ENCODE data around the gene SLAIN1.

SLAIN1 gene

DNA sequence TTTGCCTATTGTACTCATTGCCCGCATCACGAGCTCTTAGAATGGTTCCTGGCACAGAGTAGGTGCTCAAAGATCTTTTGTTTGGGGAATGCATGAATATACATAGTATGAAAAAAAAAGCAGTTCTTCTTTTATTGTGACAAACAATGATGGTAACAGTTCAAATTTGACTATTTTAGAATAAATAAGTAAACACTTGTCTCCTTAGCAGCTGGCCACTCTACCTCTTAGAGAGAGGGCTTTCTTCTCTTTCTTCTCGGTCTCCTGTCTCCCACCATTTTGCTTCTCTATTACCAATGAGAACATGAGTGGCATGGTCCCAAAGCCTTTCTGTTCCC is 639 bp upstream of the SLAIN1 start:
- Mint-ChIP-seq H3K9me3 (no peaks in the 10 kb centered on the region), H3K4me1 (ENCODE audit: low read depth) (peaks cover 39% of the 10 kb centered on the region), H3K27me3 (no peaks in the 10 kb centered on the region), H3K36me3 (ENCODE audit: low read depth) (peaks cover 5% of the 10 kb centered on the region), H3K27ac (peak overlapping the region; percentile 71), H3K4me3 (peak overlapping the region; percentile 81)
- DNase-seq, result no peak

DNA sequence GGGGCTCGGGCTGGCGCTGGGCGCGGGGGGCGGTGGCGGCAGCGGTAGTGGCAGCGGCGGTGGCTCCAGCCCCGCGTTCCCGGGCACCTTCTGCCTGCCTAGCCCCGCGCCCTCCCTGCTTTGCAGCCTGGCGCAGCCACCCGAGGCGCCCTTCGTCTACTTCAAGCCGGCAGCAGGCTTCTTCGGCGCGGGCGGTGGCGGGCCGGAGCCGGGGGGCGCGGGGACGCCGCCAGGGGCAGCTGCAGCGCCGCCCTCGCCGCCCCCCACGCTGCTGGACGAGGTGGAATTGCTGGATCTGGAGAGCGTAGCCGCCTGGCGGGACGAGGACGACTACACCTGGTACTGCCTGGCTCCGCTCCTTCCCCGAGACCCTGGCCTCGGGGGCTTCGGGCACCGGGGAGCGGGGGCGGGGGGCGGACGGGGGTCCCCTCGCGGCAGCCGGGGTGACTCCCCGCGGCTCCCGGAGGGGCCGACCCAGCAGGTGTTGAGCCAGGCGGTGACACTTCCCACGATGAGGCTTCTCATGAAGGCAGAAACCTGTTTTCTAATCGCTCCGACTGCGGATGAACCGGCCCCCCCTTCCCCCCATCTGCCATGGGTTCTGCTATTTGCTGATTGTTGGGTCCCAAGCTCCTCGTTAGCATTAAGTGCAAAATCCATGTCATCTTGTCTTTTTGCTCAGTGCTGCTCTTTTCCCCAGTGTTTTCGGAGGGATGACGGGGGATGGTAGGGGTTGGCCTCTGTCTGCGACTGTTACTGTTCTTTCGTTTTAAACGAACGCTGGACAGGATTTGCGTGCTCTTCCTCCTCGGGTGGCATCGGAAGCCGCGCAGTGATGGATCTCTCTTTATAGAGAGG is 943 bp downstream of the SLAIN1 start:
- H3K27me3 Mint-ChIP-seq, result no peaks in the 10 kb centered on the region
- peak; percentile 63 for DNase-seq
- H3K4me1 Mint-ChIP-seq (ENCODE audit: low read depth), result peaks cover 53% of the 10 kb centered on the region

DNA sequence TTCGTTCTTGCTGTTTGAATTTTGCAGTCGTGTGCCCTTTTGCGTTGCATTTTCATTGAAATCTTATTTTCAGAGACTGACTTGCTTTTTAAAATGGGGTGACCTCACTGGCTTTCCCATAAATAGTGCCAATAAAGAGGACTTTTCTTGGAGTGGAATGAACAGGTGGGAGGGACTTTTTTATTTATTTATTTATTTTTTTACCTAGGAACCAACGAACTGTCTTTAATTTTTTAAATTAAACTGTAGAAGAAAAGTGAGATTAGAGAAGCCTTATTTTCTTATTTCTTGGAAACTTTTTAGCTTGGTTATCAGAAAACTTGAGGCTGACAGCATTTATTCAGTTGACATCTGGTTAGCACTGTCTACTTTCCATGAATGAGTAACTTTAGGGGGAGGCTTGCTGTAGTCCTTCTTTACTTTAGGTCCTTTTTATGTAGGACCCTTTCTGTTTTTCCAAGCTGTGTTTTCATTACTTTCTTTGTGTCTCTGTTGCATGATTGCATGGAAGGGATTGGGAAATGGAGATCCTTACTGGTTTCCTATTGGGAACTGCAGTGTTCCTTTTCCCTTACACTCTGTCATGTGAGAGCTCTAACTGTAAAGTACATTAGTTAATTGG is 1.7 kb downstream of the SLAIN1 start:
- peak overlapping the region; percentile 94 for H3K4me3 Mint-ChIP-seq
- no peaks in the 10 kb centered on the region for H3K9me3 Mint-ChIP-seq
- peaks cover 7% of the 10 kb centered on the region for H3K36me3 Mint-ChIP-seq (ENCODE audit: low read depth)
- peaks cover 55% of the 10 kb centered on the region for H3K4me1 Mint-ChIP-seq (ENCODE audit: low read depth)
- no peaks in the 10 kb centered on the region for H3K27me3 Mint-ChIP-seq
- H3K27ac Mint-ChIP-seq, result peak overlapping the region; percentile 93
- no peak for DNase-seq

More for the DNA sequence above, 943 bp downstream of the SLAIN1 start:
- peak overlapping the region; percentile 94 for H3K4me3 Mint-ChIP-seq
- peak overlapping the region; percentile 93 for H3K27ac Mint-ChIP-seq
- H3K36me3 Mint-ChIP-seq (ENCODE audit: low read depth), result peaks cover 7% of the 10 kb centered on the region
- no peaks in the 10 kb centered on the region for H3K9me3 Mint-ChIP-seq

DNA sequence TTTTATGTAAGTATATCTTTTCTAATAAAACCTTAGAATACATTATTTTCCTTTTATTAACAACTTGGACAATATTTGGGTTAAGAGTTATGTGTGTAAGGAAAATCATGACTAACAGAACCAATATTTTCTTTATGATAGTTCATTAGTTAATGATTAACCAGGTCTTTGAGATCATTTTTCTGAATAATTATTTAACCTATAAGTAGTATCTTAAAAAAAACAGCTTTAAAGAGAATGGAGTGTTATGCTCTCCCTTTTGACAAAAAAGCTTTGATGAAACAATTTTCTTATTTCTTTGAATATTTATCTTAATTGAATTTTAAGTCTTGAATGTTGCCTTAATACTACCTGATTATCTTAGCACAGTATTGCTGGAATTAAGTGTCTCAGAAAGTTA is 3.8 kb downstream of the SLAIN1 start:
- Mint-ChIP-seq H3K36me3 (ENCODE audit: low read depth) (peaks cover 12% of the 10 kb centered on the region), H3K4me3 (no peak overlapping the region), H3K27ac (no peak overlapping the region), H3K4me1 (ENCODE audit: low read depth) (peaks cover 54% of the 10 kb centered on the region), H3K27me3 (no peaks in the 10 kb centered on the region), H3K9me3 (no peaks in the 10 kb centered on the region)
- no peak for DNase-seq

DNA sequence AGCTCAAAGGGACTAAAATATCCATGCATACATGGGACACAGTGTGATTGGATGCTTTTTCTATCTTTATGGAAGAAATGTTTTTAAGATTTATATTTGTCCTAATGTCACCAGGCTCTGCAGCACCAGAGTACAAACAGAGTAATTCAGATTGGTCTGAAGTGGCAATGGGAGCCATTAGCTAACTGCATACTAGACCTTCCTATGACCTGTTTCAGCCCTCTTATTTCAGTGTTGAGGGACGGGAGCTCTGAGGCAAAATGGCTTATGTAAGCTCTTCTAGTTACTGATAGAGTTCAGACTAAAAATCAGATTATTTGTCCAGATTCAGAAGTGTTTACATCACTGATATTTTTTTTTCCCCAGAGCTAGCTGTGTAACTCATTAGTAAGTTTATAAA is 4.9 kb downstream of the SLAIN1 start:
- Mint-ChIP-seq H3K9me3 (no peaks in the 10 kb centered on the region), H3K27ac (no peak overlapping the region), H3K36me3 (ENCODE audit: low read depth) (peaks cover 22% of the 10 kb centered on the region), H3K4me1 (ENCODE audit: low read depth) (peaks cover 48% of the 10 kb centered on the region), H3K4me3 (no peak overlapping the region), H3K27me3 (no peaks in the 10 kb centered on the region)
- DNase-seq, result no peak

DNA sequence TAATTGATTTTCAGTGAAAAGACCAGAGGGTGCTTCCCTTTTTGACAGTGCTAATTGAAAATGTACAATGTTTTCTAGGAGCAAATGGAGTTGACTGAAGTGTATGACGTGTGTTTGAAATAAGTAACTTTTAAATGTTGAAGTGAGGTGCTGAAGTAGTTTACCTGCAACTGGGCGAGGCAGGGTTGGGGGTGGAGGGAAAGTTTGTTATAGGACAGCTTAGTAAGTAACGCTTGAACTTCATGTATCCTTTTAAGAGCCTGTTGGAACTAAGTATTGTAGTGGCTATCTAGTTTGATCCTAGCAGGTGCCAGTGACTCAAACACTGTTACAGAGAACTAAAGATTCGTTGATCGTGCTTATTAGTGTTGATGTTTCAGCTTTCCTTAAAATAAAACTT is 5.9 kb downstream of the SLAIN1 start:
- Mint-ChIP-seq H3K4me3 (no peak overlapping the region), H3K9me3 (no peaks in the 10 kb centered on the region), H3K36me3 (ENCODE audit: low read depth) (peaks cover 32% of the 10 kb centered on the region), H3K27ac (no peak overlapping the region), H3K4me1 (ENCODE audit: low read depth) (peaks cover 48% of the 10 kb centered on the region), H3K27me3 (no peaks in the 10 kb centered on the region)
- DNase-seq, result no peak

DNA sequence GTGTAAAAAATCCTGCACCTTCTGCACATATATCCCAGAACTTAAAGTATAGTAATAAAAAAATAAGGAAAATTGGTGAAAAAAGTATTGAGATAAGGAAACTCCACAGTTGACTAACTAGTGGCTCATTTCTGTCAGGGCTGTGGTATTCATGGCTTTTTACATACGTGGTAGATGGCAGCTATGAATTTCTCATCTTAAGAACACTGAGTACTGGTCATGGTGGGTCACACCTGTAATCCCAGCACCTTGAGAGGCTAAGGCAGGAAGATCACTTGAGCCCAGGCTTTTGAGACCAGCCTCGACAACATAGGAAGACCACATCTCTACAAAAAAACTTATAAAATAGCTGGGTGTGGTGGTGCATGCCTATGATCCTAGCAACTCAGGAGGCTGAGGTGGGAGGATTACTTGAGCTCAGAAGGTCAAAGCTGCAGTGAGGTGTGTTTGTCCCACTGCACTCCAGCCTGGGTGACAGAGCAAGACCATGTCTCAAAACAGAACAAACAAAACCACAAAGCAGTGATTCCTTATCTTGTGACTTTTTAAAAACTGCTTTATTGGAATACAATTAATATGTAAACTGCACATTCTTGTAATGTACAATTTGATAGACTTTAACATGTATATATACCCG is 16.8 kb downstream of the SLAIN1 start:
- H3K27me3 Mint-ChIP-seq, result no peaks in the 10 kb centered on the region
- no peak for DNase-seq
- no peak overlapping the region for H3K4me3 Mint-ChIP-seq
- peak overlapping the region; percentile 37 for H3K27ac Mint-ChIP-seq
- peaks cover 12% of the 10 kb centered on the region for H3K36me3 Mint-ChIP-seq (ENCODE audit: low read depth)
- peaks cover 54% of the 10 kb centered on the region for H3K4me1 Mint-ChIP-seq (ENCODE audit: low read depth)
- H3K9me3 Mint-ChIP-seq, result peaks cover 22% of the 10 kb centered on the region

DNA sequence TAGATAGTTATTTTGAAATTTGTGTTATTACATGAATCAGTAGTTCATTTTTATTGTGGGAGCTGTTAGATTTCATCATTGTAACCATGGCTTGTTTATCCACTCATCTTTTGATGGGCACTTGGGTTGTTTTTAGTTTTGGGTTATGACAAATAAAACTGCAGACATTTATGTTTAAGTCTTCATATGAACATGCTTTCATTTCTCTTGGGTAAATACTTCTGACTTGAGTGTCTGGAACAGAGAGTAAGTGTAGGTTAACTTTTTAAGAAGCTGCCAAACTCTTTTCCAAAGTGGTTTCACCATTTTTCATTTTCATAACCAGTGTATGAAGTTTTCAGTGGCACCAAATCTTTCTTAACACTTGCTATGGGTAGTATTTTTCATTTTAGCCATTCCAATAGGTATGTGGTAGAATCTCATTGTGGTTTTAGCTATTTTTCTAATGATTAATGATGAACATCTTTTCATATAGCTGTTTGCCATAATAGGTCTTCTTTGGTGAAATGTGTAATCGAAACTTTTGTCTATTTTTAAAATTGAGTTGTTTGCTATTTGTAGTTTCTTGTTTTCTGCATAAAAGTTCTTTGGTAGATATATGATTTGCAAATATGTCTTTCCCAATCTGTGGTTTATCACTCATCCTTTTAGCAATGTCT is 17.9 kb downstream of the SLAIN1 start:
- Mint-ChIP-seq H3K4me1 (ENCODE audit: low read depth) (peaks cover 57% of the 10 kb centered on the region), H3K36me3 (ENCODE audit: low read depth) (peaks cover 19% of the 10 kb centered on the region), H3K27me3 (no peaks in the 10 kb centered on the region), H3K27ac (peak overlapping the region; percentile 15), H3K4me3 (no peak overlapping the region), H3K9me3 (peaks cover 21% of the 10 kb centered on the region)
- DNase-seq, result no peak

DNA sequence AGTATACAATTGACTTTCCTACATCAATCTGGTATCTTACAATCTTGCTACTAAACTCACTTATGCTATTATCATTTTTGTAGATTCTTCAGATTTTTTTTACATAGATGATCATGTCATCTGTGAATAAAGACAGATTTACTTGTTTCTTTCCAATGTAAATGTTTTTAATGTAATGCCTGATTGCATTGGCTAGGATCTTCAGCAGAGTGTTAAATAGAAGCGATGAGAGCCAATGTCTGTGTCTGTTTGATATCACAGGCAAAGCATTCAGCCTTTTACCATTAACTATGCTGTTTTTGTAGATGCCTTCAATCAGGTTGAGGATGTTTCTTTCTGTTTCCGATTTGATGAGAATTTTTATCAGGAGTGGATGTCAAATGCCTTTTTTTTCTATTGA is 19.2 kb downstream of the SLAIN1 start:
- H3K27me3 Mint-ChIP-seq, result no peaks in the 10 kb centered on the region
- no peak overlapping the region for H3K27ac Mint-ChIP-seq
- no peak overlapping the region for H3K4me3 Mint-ChIP-seq
- H3K36me3 Mint-ChIP-seq (ENCODE audit: low read depth), result peaks cover 29% of the 10 kb centered on the region
- peaks cover 64% of the 10 kb centered on the region for H3K4me1 Mint-ChIP-seq (ENCODE audit: low read depth)
- peaks cover 13% of the 10 kb centered on the region for H3K9me3 Mint-ChIP-seq
- DNase-seq, result no peak

DNA sequence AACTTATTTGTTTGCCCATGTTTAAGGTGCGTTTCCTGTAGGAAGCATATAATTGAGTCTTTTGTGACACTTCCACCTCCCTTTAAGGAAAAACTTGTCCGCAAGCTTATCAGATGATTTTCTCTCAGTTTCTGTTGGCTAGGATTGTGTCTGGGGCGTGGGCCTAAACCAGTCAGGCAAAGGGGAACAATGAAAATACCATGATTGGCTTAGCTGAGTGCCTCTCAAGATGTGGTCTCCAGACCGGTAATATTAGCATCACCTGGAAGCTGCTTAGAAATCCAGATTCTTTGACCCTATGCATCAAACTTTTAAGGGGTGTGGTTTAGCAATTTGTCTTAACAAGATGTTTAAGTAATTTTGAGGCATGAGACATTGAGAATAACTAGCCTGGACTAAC is 20.0 kb downstream of the SLAIN1 start:
- Mint-ChIP-seq H3K4me1 (ENCODE audit: low read depth) (peaks cover 62% of the 10 kb centered on the region), H3K4me3 (no peak overlapping the region), H3K27ac (no peak overlapping the region), H3K27me3 (no peaks in the 10 kb centered on the region), H3K9me3 (peaks cover 7% of the 10 kb centered on the region), H3K36me3 (ENCODE audit: low read depth) (peaks cover 36% of the 10 kb centered on the region)
- DNase-seq, result no peak

DNA sequence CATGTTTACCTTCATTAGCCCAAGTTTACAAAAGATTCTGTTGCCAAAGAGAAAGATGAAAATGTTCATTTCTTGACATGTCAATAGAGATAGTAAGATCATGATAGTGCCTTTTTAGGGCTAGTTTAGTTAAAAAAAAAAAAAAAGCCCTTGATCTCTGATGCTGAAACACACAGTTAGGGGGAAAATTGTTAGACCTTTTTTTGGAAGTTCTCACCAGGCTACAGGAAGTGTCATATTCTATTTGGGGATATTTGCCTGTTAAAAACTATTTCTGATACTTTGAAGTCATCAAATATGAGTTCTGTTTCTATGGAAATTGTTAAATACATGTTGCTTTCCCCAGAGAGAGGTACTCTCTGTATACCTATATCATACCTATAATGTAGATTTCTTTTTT is 21.6 kb downstream of the SLAIN1 start:
- H3K4me3 Mint-ChIP-seq, result no peak overlapping the region
- H3K4me1 Mint-ChIP-seq (ENCODE audit: low read depth), result peaks cover 55% of the 10 kb centered on the region
- H3K27ac Mint-ChIP-seq, result no peak overlapping the region
- H3K9me3 Mint-ChIP-seq, result no peaks in the 10 kb centered on the region
- H3K27me3 Mint-ChIP-seq, result no peaks in the 10 kb centered on the region
- peaks cover 50% of the 10 kb centered on the region for H3K36me3 Mint-ChIP-seq (ENCODE audit: low read depth)
- no peak for DNase-seq

DNA sequence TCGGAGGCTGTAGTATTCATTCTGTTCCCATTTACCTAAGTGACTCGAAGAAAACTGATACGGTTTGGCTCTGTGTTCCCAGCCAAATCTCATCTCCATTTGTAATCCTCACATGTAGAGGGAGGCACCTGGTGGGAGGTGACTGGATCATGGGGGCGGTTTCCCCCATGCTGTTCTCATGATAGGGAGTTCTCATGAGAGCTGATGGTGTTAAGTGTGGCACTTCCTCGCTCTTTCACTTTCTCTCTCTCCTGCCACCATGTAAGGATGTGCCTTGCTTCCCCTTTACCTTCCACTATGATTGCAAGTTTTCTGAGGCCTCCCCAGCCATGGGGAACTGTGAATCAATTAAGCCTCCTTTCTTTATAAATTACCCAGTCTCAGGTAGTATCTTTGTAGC is 23.5 kb downstream of the SLAIN1 start:
- Mint-ChIP-seq H3K36me3 (ENCODE audit: low read depth) (peaks cover 67% of the 10 kb centered on the region), H3K9me3 (no peaks in the 10 kb centered on the region), H3K27me3 (no peaks in the 10 kb centered on the region), H3K4me1 (ENCODE audit: low read depth) (peaks cover 48% of the 10 kb centered on the region), H3K27ac (no peak overlapping the region), H3K4me3 (no peak overlapping the region)
- no peak for DNase-seq

DNA sequence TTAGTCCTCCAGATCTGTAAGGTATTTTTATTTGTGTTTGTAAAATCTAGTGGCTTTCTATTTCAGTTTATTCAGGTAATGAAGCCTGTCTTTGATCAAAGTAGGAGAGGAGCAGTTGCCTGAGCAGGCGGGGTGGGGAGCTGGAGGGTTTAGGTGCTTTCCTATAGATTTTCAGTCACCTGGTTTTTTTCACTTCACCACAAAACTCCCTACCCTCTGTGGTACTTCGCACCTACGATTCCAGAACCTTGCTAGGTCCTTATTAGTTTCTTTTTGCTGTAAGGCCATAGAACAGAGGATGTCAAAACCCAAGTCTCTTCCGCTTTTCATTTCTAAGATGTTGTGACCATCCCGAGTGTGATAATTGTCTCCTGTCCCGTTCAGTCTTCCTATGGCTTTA is 26.6 kb downstream of the SLAIN1 start:
- Mint-ChIP-seq H3K4me3 (no peak overlapping the region), H3K27ac (peak overlapping the region; percentile 22), H3K9me3 (no peaks in the 10 kb centered on the region), H3K36me3 (ENCODE audit: low read depth) (peaks cover 83% of the 10 kb centered on the region), H3K4me1 (ENCODE audit: low read depth) (peaks cover 43% of the 10 kb centered on the region), H3K27me3 (no peaks in the 10 kb centered on the region)
- no peak for DNase-seq

DNA sequence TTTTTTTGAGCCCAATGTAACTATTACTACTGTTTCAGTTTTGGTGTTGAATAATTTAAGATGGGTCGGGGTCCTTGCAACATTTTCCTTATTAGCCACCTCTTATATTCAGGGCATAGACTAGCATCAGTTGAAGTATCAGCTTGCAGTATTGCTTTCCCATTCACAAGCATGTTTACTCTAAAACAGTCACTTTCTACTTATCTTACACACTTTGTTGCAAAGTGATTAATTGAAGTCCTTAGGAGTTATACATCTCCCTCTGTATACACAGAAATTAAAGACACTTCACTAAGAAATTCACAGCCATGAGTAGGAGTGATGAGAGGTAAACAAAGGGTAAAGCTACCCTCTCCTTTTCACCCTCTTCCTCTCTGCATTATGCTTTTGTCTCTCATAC is 27.6 kb downstream of the SLAIN1 start:
- DNase-seq, result no peak
- H3K27ac Mint-ChIP-seq, result no peak overlapping the region
- peaks cover 83% of the 10 kb centered on the region for H3K36me3 Mint-ChIP-seq (ENCODE audit: low read depth)
- H3K27me3 Mint-ChIP-seq, result no peaks in the 10 kb centered on the region
- no peak overlapping the region for H3K4me3 Mint-ChIP-seq
- no peaks in the 10 kb centered on the region for H3K9me3 Mint-ChIP-seq
- peaks cover 49% of the 10 kb centered on the region for H3K4me1 Mint-ChIP-seq (ENCODE audit: low read depth)
